WTC11 (cell line): ENCODE results near the gene GAL3ST1.

ENCODE experiments used
- ATF2 ChIP-seq: sonication (generic); formaldehyde crosslinking; IDR thresholded peaks from 2 replicates; pipeline ENCODE4 v1.8.1; 2022; ENCODE audit warnings: low read depth, missing genetic modification reagents, borderline replicate concordance
- CTCF ChIP-seq: fragments of 200-600 bp; IDR thresholded peaks from 2 replicates; pipeline ENCODE4 v1.8.0; 2022; ENCODE audit warnings: antibody characterized with exemption
- JUN ChIP-seq: sonication (generic); formaldehyde crosslinking; IDR thresholded peaks from 2 replicates; pipeline ENCODE4 v1.8.0; 2023; ENCODE audit warnings: mild to moderate bottlenecking, missing genetic modification reagents
- SP1 ChIP-seq: sonication (generic); formaldehyde crosslinking; conservative IDR thresholded peaks from 2 replicates; pipeline ENCODE4 v1.8.1; 2022; ENCODE audit warnings: missing genetic modification reagents

GRCh38 chr22:30582051-30582450 lies 7.6 kb upstream of the GAL3ST1 start:
- TF ChIP-seq SP1 (CRISPR knock-in tag) (no peak), CTCF (no peak), ATF2 (CRISPR knock-in tag) (no peak), JUN (CRISPR knock-in tag) (no peak)
